Measurements from ENCODE around the gene CYTH3. TPM values are rescaled to one million over a fixed set of nuclear protein-coding genes. Genes with fewer than 3 reads are reported as not detected.

CYTH3 gene
- total and polyA plus RNA-seq, 2 of the 4 experiments (the other 2 are of a cell fraction) = 14.2 to 34.8 TPM

DNA sequence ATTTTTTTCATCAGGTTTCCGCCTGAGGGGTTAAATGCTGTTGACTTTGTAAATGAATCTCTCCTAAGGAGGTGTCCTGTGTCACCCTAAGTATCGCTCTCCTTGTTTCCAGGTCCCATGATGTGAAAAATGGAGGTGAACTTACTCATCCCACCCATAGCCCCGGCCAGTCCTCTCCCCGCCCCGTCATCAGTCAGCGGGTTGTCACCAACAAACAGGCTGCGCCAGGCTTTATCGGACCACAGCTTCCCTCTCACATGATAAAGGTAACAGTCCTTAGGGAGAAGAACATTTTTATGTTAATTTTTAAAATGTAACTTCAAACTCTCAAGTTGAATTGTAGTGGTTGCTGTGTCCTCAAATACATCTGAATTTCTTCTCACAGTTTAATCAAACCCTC lies 124.8 kb downstream of the CYTH3 start:
- H3K9me3 ChIP-seq (ENCODE audit: control insufficient read depth, insufficient read depth, low read length) = no peaks in the 10 kb centered on the region
- BruUV-seq (replicated peaks) = no TSS peak
- dilution Hi-C loops (cut with HindIII; ENCODE audit: low sequenced_read_pairs, unreplicated experiment) (no loop called here), in situ Hi-C loops (cut with MboI; ENCODE audit: low sequenced_read_pairs) (no loop called here), intact Hi-C loops (cut with micrococcal nuclease) (no loop called here)
- H2AK5ac ChIP-seq (ENCODE audit: low read depth, low read length) = no peak overlapping the region
- H3K23ac ChIP-seq (ENCODE audit: low read depth, low read length) = no peak overlapping the region
- no peak overlapping the region for H3K4me3 ChIP-seq (ENCODE audit: insufficient read depth, low read depth, low read length)
- H3K4me2 ChIP-seq (ENCODE audit: low read depth, low read length) = no peak overlapping the region
- H2AK9ac ChIP-seq (replicated peaks; ENCODE audit: low read depth, low read length, poor library complexity) = no peak overlapping the region
- TF ChIP-seq POLR2A (IDR thresholded peaks at IDR 0.05; ENCODE audit: low read depth, low read length) (no peak), MAFK (IDR thresholded peaks at IDR 0.05; ENCODE audit: low read depth, low read length) (no peak), SMC3 (IDR thresholded peaks at IDR 0.05; ENCODE audit: low read depth, low read length) (no peak), BHLHE40 (IDR thresholded peaks at IDR 0.05; ENCODE audit: low read depth, low read length) (no peak)
- TF ChIP-seq, protein P1, sequence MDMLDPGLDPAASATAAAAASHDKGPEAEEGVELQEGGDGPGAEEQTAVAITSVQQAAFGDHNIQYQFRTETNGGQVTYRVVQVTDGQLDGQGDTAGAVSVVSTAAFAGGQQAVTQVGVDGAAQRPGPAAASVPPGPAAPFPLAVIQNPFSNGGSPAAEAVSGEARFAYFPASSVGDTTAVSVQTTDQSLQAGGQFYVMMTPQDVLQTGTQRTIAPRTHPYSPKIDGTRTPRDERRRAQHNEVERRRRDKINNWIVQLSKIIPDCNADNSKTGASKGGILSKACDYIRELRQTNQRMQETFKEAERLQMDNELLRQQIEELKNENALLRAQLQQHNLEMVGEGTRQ (IDR thresholded peaks at IDR 0.05; ENCODE audit: low read depth, low read length) = no peak
- H3K4me1 ChIP-seq (ENCODE audit: control insufficient read depth, insufficient read depth, low read length) = no peaks in the 10 kb centered on the region
- no peak overlapping the region for H4K8ac ChIP-seq (ENCODE audit: low read depth in 2 of 2, low read length in 2 of 2)
- H4K5ac ChIP-seq (ENCODE audit: low read depth, low read length) = no peak overlapping the region
- ChIA-PET POLR2A (ENCODE audit: unreplicated experiment) (no interaction called here), CTCF (interaction anchor here (0.7 kb wide), 1 partner anchor 13 kb away, joined by 4 read pairs; no protein-coding TSS in a partner anchor)
- H4K20me1 ChIP-seq (ENCODE audit: insufficient read depth, low read length) = no peaks in the 10 kb centered on the region
- H2BK120ac ChIP-seq (ENCODE audit: low read depth, low read length) = no peak overlapping the region
- no peak overlapping the region for H3K14ac ChIP-seq (replicated peaks; ENCODE audit: low read depth, low read length)
- no peaks in the 10 kb centered on the region for H3K27me3 ChIP-seq (ENCODE audit: control insufficient read depth, insufficient read depth, low read length)
- H3K56ac ChIP-seq (ENCODE audit: extremely low read depth, insufficient read depth, low read length) = no peak overlapping the region
- H3K4ac ChIP-seq (ENCODE audit: low read depth, low read length) = no peak overlapping the region
- H2BK15ac ChIP-seq (ENCODE audit: low read depth, low read length) = no peak overlapping the region
- ATAC-seq (ENCODE audit: low read depth) (no peak), DNase-seq (no peak)
- H3K9me1 ChIP-seq (ENCODE audit: insufficient read depth, low read length) = peaks cover 5% of the 10 kb centered on the region; the same call in 1 of the 2 replicates
- no peak overlapping the region for H2AFZ ChIP-seq (replicated peaks; ENCODE audit: low read length, poor library complexity)
- no CpG with 5 or more reads among the region's 8 CpGs for WGBS, 2 experiments (ENCODE audit: extremely low coverage in 2 of 2, insufficient read length in 1 of 2)
- no peak overlapping the region for H4K91ac ChIP-seq (ENCODE audit: insufficient read depth, low read depth, low read length)
- H3K27ac ChIP-seq (ENCODE audit: insufficient read depth, low read length) = no peak overlapping the region
- peaks cover 69% of the 10 kb centered on the region for H3K36me3 ChIP-seq (ENCODE audit: control insufficient read depth, insufficient read depth, low read length)
- no peak overlapping the region for H2BK20ac ChIP-seq (ENCODE audit: low read depth, low read length)
- H2BK5ac ChIP-seq (ENCODE audit: low read depth, low read length, poor library complexity, severe bottlenecking) = no peak overlapping the region
- no peak overlapping the region for H3K18ac ChIP-seq (ENCODE audit: low read depth, low read length)
- no peak overlapping the region for H3K9ac ChIP-seq (ENCODE audit: low read depth, low read length)
- H3K79me1 ChIP-seq (ENCODE audit: low read depth in 1 of 2, low read length in 2 of 2) = peaks cover 3 to 10% of the 10 kb centered on the region in 2 experiments; a peak in 3 of 4 replicates
